HG03103 (cell line): ENCODE data around the gene MICALL1.

Experiments
- ATAC-seq: cut with Tn5 transposase; IDR thresholded peaks from one replicate; pipeline ENCODE4 v1.9.1; 2021; ENCODE audit warnings: low read depth; ENCODE audit not compliant: unreplicated experiment

MICALL1 gene

GRCh38 chr22:37904572-37905533, 1.2 kb upstream of the MICALL1 start:
- ATAC-seq = no peak

- ATAC-seq = peak; percentile 25
These were observed 389 bp downstream of the MICALL1 start for GRCh38 chr22:37906364-37907008.

GRCh38 chr22:37907036-37907954, 1.2 kb downstream of the MICALL1 start:
- no peak for ATAC-seq

- ATAC-seq = no peak
These were observed 3.7 kb downstream of the MICALL1 start for GRCh38 chr22:37909766-37910165.

- no peak for ATAC-seq
These were observed 5.0 kb downstream of the MICALL1 start for GRCh38 chr22:37910890-37911672.

GRCh38 chr22:37911697-37912096, 5.6 kb downstream of the MICALL1 start:
- no peak for ATAC-seq

GRCh38 chr22:37912171-37912570, 6.1 kb downstream of the MICALL1 start:
- ATAC-seq = no peak

GRCh38 chr22:37913233-37913721, 7.2 kb downstream of the MICALL1 start:
- ATAC-seq = no peak

- ATAC-seq = no peak
These were observed 10.2 kb downstream of the MICALL1 start for GRCh38 chr22:37916311-37916710.

- ATAC-seq = no peak
These were observed 11.9 kb downstream of the MICALL1 start for GRCh38 chr22:37917874-37918548.

GRCh38 chr22:37918580-37919270, 12.6 kb downstream of the MICALL1 start:
- ATAC-seq = no peak

GRCh38 chr22:37920126-37920525, 14.0 kb downstream of the MICALL1 start:
- ATAC-seq = no peak

- no peak for ATAC-seq
These were observed 16.1 kb downstream of the MICALL1 start for GRCh38 chr22:37922191-37922590.

GRCh38 chr22:37923927-37924326, 17.8 kb downstream of the MICALL1 start:
- ATAC-seq = no peak

- no peak for ATAC-seq
These were observed 18.4 kb downstream of the MICALL1 start for GRCh38 chr22:37924386-37925065.

GRCh38 chr22:37925330-37925729, 19.2 kb downstream of the MICALL1 start:
- no peak for ATAC-seq

- ATAC-seq = no peak
These were observed 19.7 kb downstream of the MICALL1 start for GRCh38 chr22:37925767-37926166.

- ATAC-seq = no peak
These were observed 20.3 kb downstream of the MICALL1 start for GRCh38 chr22:37926358-37926757.
